Hepatocyte (in vitro differentiated cells): ENCODE results near the gene GJB3. TPM values are rescaled to one million over a fixed set of nuclear protein-coding genes. Genes with fewer than 3 reads are reported as not detected.
"Not testable (repeated sequence)": the region's sequence is repeated elsewhere in the genome, so short reads cannot be mapped to it uniquely, and the experiment has no call there.

ENCODE experiments used
- DNase-seq: peaks from one replicate; pipeline ENCODE4 v3.0.0-alpha.2; 2016; ENCODE audit warnings: low spot score
- H2AFZ ChIP-seq: fragments of 200-600 bp; sonication (generic); 2 replicates; pipeline ENCODE4 v1.6.0; 2016; ENCODE audit warnings: antibody characterized with exemption, mild to moderate bottlenecking
- H3K27ac ChIP-seq: fragments of 200-600 bp; sonication (generic); 2 replicates; pipeline ENCODE4 v1.5.1; 2016; ENCODE audit warnings: mild to moderate bottlenecking
- H3K27me3 ChIP-seq: fragments of 200-600 bp; sonication (generic); 2 replicates; pipeline ENCODE4 v1.6.1; 2016
- H3K36me3 ChIP-seq: fragments of 200-600 bp; sonication (generic); replicated peaks from 2 replicates; pipeline ENCODE4 v1.5.1; 2016; ENCODE audit warnings: low read depth; ENCODE audit not compliant: insufficient read depth
- H3K4me1 ChIP-seq: fragments of 200-600 bp; sonication (generic); 2 replicates; pipeline ENCODE4 v1.5.1; 2016; ENCODE audit warnings: mild to moderate bottlenecking, moderate library complexity; ENCODE audit not compliant: insufficient read depth
- H3K4me2 ChIP-seq: fragments of 200-600 bp; sonication (generic); 2 replicates; pipeline ENCODE4 v1.6.0; 2016
- H3K4me3 ChIP-seq: fragments of 200-600 bp; sonication (generic); 2 replicates; pipeline ENCODE4 v1.5.1; 2016; ENCODE audit warnings: mild to moderate bottlenecking
- H3K79me2 ChIP-seq: fragments of 200-600 bp; sonication (generic); 2 replicates; pipeline ENCODE4 v1.6.0; 2017; ENCODE audit warnings: mild to moderate bottlenecking
- H3K9me2 ChIP-seq: fragments of 200-600 bp; sonication (generic); replicated peaks from 2 replicates; pipeline ENCODE4 v1.6.0; 2017; ENCODE audit warnings: mild to moderate bottlenecking; ENCODE audit not compliant: insufficient read depth
- H3K9me3 ChIP-seq: fragments of 200-600 bp; sonication (generic); 2 replicates; pipeline ENCODE4 v1.5.1; 2016; ENCODE audit warnings: low read depth, mild to moderate bottlenecking
- H4K20me1 ChIP-seq: fragments of 200-600 bp; sonication (generic); 2 replicates; pipeline ENCODE4 v1.6.0; 2016; ENCODE audit warnings: mild to moderate bottlenecking; ENCODE audit not compliant: insufficient read depth, poor library complexity, severe bottlenecking
- EZH2 ChIP-seq: fragments of 200-600 bp; sonication (generic); IDR thresholded peaks from 2 replicates; pipeline ENCODE4 v1.6.1; 2016; ENCODE audit warnings: antibody characterized with exemption, mild to moderate bottlenecking, borderline replicate concordance
- EZH2phosphoT487 ChIP-seq: fragments of 200-600 bp; sonication (generic); IDR thresholded peaks from one replicate; pipeline ENCODE4 v1.6.1; 2018; ENCODE audit warnings: antibody characterized with exemption, mild to moderate bottlenecking, low read depth, moderate library complexity; ENCODE audit not compliant: unreplicated experiment, severe bottlenecking
- WGBS: methylation state at CpG from one replicate; pipeline ENCODE4 v1.1.6; 2016; ENCODE audit warnings: low lambda C conversion rate; ENCODE audit errors: missing lambda C conversion rate; 5-methylcytosine and 5-hydroxymethylcytosine counted together
- polyA plus RNA-seq: library from polyadenylated mRNA; unstranded; fragments of >200 nt; fragmentation: Nextera tagmentation; extraction: Ambion mirVana; gene quantifications from 2 replicates; pipeline ENCODE4 v1.2.1, GENCODE V29; 2016
- total RNA-seq: library from RNA; depleted of rRNA; stranded (reverse); fragments of >200 nt; gene quantifications from 2 replicates; pipeline ENCODE4 v1.2.3, GENCODE V29; 2014
- TF ChIP-seq, protein P1 (sequence below): fragments of 200-600 bp; sonication (generic); IDR thresholded peaks from 2 replicates; pipeline ENCODE4 v1.5.1; 2016; ENCODE audit warnings: antibody characterized with exemption, mild to moderate bottlenecking; ENCODE audit not compliant: poor library complexity

The GJB3 gene
- total and polyA plus RNA-seq, 2 experiments from 2014 or later: 2.0 to 3.2 TPM

DNA sequence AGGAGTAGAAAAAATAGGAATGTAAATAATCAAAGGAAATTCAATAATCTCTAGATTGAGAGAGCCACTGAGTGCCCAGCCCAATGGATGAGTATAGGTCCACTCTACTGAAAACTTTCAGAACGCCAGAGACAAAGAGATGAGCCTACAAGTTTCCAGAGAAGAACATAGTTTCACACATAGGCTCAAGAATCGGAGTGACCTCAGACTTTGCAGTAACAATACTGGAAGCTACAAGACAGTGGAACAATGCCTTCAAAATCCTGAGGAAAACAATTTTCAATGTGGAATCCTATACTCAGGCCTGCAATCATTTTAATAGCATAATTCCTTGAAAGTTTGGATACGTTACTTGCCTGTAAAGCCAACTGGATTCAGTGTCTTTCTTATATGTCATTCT is 22.8 kb downstream of the GJB3 start:
- H3K4me2 ChIP-seq: no peak overlapping the region
- no peaks in the 10 kb centered on the region for H4K20me1 ChIP-seq
- 94% methylated on average over 3 of the region's 3 CpGs for WGBS
- H3K4me1 ChIP-seq: no peaks in the 10 kb centered on the region
- no peaks in the 10 kb centered on the region for H3K9me3 ChIP-seq
- H3K36me3 ChIP-seq: no peaks in the 10 kb centered on the region
- no peaks in the 10 kb centered on the region for H3K79me2 ChIP-seq
- no peak overlapping the region for H3K4me3 ChIP-seq
- no peaks in the 10 kb centered on the region for H3K9me2 ChIP-seq
- H2AFZ ChIP-seq: no peak overlapping the region
- no peaks in the 10 kb centered on the region for H3K27me3 ChIP-seq
- no peak overlapping the region for H3K27ac ChIP-seq
- DNase-seq: no peak
- TF ChIP-seq EZH2phosphoT487 (no peak), EZH2 (no peak)

- DNase-seq: no peak
- no peaks in the 10 kb centered on the region for H3K9me2 ChIP-seq
- no peak overlapping the region for H2AFZ ChIP-seq
- no peaks in the 10 kb centered on the region for H3K4me1 ChIP-seq
- TF ChIP-seq EZH2phosphoT487 (no peak), EZH2 (no peak)
- TF ChIP-seq, protein P1, sequence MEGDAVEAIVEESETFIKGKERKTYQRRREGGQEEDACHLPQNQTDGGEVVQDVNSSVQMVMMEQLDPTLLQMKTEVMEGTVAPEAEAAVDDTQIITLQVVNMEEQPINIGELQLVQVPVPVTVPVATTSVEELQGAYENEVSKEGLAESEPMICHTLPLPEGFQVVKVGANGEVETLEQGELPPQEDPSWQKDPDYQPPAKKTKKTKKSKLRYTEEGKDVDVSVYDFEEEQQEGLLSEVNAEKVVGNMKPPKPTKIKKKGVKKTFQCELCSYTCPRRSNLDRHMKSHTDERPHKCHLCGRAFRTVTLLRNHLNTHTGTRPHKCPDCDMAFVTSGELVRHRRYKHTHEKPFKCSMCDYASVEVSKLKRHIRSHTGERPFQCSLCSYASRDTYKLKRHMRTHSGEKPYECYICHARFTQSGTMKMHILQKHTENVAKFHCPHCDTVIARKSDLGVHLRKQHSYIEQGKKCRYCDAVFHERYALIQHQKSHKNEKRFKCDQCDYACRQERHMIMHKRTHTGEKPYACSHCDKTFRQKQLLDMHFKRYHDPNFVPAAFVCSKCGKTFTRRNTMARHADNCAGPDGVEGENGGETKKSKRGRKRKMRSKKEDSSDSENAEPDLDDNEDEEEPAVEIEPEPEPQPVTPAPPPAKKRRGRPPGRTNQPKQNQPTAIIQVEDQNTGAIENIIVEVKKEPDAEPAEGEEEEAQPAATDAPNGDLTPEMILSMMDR: no peak
- no peak overlapping the region for H3K4me3 ChIP-seq
- no peaks in the 10 kb centered on the region for H3K9me3 ChIP-seq
- no peak overlapping the region for H3K27ac ChIP-seq
- no peaks in the 10 kb centered on the region for H4K20me1 ChIP-seq
- no peaks in the 10 kb centered on the region for H3K36me3 ChIP-seq
- H3K27me3 ChIP-seq: no peaks in the 10 kb centered on the region
- 50% methylated on average over 3 of the region's 3 CpGs for WGBS
- no peaks in the 10 kb centered on the region for H3K79me2 ChIP-seq
- no peak overlapping the region for H3K4me2 ChIP-seq
Observed at GRCh38 chr1:34806396-34806795, 25.4 kb downstream of the GJB3 start.

DNA sequence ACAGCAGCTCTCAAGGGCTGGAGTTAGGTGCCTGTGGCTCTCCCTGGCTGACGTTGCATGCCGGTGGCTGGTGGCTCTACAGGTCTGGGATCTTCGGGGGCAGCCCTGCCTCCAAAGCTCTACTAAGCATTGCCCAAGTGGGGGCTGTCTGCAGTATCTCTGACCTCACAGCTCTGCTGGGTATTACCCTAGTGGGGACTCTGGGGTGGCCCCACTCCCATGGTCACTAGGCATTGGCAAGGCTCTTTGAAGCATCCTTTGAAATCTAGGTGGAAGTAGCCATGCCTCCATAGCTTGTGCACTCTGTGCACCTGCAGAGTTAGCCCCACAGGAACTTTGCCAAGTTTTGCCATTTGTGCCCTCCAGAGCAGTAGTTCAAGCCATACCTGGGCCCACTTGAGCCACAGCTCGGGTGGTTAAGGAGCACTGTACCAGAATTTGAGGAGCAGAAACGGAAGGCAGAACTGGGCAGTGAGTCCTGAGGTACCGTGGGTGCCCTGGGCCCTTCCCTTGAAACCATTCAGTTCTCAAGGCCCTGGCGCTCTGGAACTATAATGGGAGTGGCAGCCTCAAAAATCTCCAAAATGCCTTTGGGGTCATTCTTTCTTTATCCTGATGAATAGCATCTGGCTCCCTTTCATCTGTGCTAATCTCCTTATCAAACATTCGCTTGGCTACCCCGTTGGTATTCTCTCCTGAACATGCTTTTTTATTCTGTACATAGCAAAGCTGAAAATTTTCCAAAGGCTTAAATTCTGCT is 27.2 kb downstream of the GJB3 start:
- Histone ChIP-seq H3K36me3 (no peaks in the 10 kb centered on the region), H2AFZ (no peak overlapping the region), H3K4me2 (no peak overlapping the region), H3K27ac (no peak overlapping the region), H4K20me1 (no peaks in the 10 kb centered on the region), H3K4me3 (no peak overlapping the region), H3K4me1 (no peaks in the 10 kb centered on the region), H3K9me3 (no peaks in the 10 kb centered on the region), H3K27me3 (no peaks in the 10 kb centered on the region), H3K79me2 (no peaks in the 10 kb centered on the region), H3K9me2 (no peaks in the 10 kb centered on the region)
- DNase-seq: no peak
- TF ChIP-seq EZH2 (no peak), EZH2phosphoT487 (no peak)
- TF ChIP-seq, protein P1: no peak
- WGBS: 77% methylated on average over 9 of the region's 9 CpGs

DNA sequence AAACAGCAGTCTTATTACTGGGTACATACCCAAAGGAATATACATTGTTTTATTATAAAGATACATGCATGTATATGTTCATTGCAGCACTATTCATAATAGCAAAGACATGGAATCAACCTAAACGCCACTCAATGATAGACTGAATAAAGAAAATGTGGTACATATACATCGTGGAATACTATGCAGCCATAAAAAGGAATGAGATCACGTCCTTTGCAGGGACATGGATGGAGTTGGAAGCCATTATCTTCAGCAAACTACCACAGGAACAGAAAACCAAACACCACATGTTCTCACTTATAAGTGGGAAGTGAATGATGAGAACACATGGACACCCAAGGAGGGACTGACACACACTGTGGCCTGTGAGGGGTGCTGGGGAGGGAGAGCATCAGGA is 29.8 kb downstream of the GJB3 start:
- not testable (repeated sequence) for H3K36me3 ChIP-seq, H2AFZ ChIP-seq, H3K4me2 ChIP-seq, H4K20me1 ChIP-seq, H3K79me2 ChIP-seq, H3K9me3 ChIP-seq, H3K4me3 ChIP-seq, DNase-seq, H3K27me3 ChIP-seq, H3K9me2 ChIP-seq, H3K4me1 ChIP-seq, H3K27ac ChIP-seq
- WGBS: 88% methylated on average over 3 of the region's 3 CpGs
